HG03432 (cell line): ENCODE data around the gene MME.
"Not testable (repeated sequence)": the region's sequence is repeated elsewhere in the genome, so short reads cannot be mapped to it uniquely, and the experiment has no call there.

Experiments used
- ATAC-seq: cut with Tn5 transposase; IDR thresholded peaks from one replicate; pipeline ENCODE4 v1.9.1; 2021; ENCODE audit warnings: mild to moderate bottlenecking, moderate library complexity; ENCODE audit not compliant: unreplicated experiment

The MME gene

GRCh38 chr3:155189478-155189877 lies 109.4 kb downstream of the MME start:
- no peak for ATAC-seq

DNA sequence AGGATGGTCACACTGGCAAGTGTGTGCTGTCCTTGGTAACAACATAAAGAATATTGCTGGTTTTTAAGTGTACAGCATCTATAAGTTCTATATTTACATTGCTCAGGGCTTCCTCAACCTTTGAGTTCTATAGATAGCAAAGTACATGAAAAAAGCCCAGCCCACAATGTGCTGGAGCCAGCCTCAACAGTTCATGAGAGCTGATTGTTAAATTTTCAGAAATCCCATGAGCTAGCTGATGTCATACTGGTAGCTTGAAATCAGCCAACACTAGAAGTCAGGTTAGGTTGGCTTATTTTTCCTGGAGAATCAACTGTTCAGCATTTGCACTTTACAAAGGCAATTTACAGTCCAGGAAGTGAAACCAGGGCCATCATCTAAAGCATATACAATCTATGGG lies 110.6 kb downstream of the MME start:
- no peak for ATAC-seq

GRCh38 chr3:155192957-155193746 lies 113.0 kb downstream of the MME start:
- ATAC-seq, result no peak

DNA sequence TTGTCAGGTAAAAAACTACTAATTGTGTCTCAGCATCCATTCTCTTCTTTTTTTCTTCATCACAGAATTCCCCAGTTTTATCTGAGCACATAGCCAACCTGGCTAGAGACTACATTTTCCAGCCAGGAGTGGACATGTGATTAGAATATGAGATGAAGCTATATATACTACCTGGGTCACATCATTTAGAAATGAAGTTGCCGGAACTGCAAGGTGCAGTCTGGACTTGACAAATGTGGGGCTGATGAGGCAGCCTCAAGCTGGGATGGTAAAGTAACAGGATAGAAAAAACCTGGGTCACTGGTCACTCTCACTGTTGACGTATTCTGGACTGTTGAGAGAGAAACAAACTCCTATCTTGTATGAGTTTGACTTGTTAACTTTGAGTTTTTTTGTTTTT lies 113.7 kb downstream of the MME start:
- ATAC-seq, result no peak

GRCh38 chr3:155194973-155195957 lies 115.1 kb downstream of the MME start:
- no peak for ATAC-seq

DNA sequence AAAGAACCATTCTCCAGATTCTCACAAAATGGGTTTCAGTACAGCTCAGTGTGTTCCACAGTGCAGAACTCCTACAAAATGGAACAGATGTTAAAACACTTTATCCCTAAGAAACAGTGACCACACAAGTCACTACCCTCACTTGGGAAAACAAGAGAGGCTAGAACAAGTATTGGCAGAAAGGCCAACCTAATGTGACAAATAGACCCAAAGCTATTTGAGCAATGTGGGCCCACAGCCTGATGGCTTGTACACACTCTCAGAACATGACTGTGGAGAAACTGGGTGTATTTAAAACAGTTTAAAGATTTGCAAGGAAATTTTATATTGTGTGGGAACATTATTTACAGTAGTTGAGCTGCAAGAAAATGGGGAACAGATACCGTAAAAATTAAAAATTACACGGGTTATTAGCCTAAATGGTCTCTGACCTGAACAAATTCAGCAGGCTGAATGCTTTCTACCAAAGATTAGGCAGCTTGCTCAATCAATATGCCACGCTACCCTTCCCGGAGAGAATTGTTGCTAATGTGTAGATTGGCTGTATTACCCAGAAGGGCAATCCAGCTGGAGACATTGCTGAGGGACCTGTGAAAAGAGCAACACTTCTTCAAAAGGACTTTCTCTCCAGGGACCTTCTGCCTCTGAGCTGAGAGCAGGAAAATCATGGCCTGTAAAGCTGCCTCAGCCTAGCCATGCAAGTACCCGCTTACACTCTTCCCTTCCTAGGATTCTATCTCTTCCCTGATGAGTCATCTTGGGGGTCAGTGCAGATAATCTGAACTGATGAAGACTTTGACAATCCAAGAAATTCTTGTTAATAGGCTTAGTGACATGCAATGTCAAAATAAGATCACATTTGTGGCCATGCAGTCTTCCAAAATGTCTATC lies 116.3 kb downstream of the MME start:
- no peak for ATAC-seq

DNA sequence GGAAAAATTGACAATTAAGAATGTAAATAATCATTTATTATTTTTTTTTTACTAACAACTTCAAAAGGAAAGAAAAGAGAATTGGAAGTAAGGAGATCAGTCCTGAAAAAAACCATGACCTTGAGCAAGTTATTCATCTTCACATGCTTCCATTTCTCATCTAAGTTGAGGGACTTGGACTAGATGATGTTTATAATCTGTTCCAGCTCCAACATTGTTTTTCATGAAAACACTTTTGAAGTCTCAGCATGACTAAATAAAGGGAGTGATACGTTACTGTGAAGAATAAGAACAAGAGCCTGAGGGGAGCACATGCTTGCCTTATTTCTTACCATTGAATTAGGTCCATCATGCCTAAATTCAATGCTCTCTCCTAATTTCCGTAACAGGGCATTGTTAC lies 117.7 kb downstream of the MME start:
- no peak for ATAC-seq

GRCh38 chr3:155202626-155203025 lies 122.5 kb downstream of the MME start:
- no peak for ATAC-seq

- ATAC-seq, result no peak
Measured at GRCh38 chr3:155204851-155205250, 124.7 kb downstream of the MME start.

DNA sequence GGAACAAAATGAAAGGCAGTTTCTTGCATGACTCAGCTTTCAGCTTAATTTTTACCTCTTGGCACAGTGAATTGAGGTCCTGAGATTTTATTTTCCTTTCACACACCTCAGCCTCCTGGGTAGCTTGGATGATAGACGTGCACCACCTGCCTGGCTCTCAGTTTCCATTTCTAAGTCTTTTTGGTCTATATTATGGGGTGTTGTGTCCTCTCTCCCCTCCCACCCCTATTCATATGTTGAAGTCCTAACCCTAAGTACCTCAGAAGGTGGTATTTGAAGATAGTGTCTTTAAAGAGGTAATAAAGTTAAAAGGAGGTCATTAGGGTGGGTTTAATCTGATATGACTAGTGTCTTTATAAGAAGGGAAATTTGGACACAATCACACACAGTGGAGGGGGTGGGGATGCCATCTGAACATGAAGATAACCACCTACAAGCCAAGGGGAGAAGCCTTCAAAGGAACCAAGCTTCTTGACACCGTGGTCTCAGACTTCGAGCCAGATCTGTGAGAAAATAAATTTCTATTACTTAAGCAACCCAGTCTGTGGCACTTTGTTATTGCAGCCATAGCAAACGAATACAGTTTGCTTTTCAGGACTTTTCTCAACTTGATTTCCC lies 128.2 kb downstream of the MME start:
- ATAC-seq, result no peak

DNA sequence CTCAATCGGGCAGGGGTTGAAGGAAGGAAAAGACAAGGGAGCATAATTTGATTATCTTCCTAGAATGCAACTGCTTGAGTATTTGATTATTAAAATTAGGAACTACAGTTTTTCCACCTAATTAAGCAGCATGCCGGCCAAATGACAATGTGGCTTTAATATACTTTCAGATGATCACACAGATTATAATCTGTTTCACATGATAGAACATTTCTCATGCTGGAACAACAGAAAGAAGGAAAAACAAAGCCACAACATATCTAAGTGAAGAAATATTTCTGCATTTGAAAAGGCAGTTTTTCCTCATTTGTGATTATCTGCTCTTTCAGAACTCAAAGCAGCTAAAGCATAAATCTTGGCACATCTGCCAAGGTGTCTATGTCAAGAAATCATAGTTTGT lies 130.6 kb downstream of the MME start:
- no peak for ATAC-seq

- ATAC-seq, result no peak
Measured at GRCh38 chr3:155211266-155211665, 131.1 kb downstream of the MME start.

DNA sequence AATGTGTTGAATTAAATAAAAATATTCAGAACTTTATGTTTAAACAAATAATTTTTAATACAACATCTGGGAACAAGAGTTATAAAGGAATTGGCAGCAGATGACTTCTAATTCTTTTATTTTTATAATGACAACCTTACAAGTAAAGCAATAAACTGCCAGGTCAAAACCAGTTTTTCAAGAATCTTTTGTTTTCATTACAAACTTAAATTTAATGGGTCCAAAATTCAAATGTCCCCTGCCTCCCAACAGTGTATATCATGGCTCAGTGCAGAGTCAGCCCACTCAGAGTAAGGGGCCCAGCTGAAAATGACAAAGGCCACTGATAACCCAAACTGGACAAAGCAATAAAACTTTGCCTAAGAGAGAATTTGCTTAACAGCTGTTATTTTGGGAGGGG lies 131.8 kb downstream of the MME start:
- ATAC-seq, result no peak

DNA sequence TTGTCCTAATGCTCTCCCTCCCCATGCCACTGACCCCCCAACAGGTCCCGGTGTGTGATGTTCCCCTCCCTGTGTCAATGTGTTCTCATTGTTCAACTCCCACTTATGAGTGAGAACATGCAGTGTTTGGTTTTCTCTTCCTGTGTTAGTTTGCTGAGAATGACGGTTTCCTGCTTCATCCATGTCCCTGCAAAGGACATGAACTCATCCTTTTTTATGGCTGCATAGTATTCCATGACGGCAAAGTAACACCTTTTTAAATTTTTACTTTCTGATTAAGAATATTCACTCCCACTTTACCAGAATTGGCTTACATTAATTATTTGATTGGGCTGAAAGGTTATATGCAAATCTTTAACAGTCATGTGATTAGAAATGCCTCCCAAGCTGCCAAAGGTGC lies 135.9 kb downstream of the MME start:
- ATAC-seq, result not testable (repeated sequence)

DNA sequence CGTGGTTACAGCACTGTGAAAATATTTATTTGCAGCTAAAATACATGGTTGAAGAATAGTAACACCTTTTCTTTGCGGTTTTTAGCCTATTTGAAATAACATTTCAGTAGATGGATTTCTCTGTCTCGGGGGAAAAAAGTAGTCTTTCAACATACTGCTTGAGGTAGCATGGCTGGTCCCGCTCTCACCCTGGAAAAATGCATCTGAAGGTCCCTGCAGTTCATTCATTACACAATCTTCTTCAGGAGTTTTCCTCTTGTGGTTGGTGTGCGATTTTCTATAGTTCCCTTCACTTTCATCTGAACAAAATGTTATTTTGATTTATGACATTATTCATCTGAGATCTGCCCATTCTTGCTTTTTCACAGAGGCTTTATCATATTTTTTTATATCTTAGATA lies 137.5 kb downstream of the MME start:
- ATAC-seq, result no peak

GRCh38 chr3:155218462-155218861 lies 138.3 kb downstream of the MME start:
- no peak for ATAC-seq

- ATAC-seq, result no peak
Measured at GRCh38 chr3:155219106-155219505, 139.0 kb downstream of the MME start.

DNA sequence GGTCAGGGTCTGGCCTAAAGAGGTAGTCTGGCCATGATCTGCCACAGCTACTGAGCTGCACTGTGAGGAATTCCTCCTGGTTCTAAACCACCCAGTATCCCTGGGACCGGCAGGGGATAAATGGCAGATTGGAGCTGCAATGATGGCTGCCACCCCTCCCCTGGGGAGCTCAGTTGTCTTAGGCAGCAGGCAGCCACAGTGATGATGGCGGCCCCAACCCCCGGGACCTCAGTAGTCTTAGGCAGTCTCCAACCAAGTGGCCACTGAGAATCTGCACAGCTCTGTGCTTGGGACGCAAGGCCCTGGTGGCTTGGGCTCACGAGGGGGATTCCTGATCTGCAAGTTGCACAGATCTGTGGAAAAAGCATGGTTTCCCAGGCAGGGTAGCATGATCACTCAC lies 145.3 kb downstream of the MME start:
- ATAC-seq, result no peak

- no peak for ATAC-seq
Measured at GRCh38 chr3:155227141-155227540, 147.0 kb downstream of the MME start.

DNA sequence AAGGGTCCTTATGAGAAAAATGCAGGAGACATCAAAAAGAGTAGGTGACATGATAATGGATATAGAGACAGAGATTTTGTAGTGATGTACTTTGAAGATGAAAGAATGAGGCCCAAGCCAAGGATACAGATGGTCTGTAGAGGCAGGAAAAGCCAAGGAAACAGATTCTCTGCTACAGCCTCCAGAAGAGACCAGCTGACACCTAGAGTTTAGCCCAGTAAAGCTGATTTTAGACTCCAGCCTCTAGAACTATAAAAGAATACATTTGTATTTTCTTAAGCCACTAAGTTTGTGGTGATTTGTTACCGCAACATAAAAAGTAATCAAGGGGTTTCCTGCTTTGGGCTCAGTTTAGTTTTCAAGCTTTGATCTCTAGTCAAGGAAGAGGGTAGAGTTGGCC lies 148.6 kb downstream of the MME start:
- no peak for ATAC-seq

GRCh38 chr3:155229086-155229485 lies 149.0 kb downstream of the MME start:
- no peak for ATAC-seq
